HCT116 (cell line): ENCODE measurements around the gene NFIC. TPM values are rescaled to one million over a fixed set of nuclear protein-coding genes. Genes with fewer than 3 reads are reported as not detected.

ENCODE experiments used
- ATAC-seq: fragments of 200-7000 bp; cut with Tn5 transposase; 2 replicates; pipeline ENCODE4 v1.9.1; 2020; ENCODE audit warnings: mild to moderate bottlenecking, moderate library complexity
- BruUV-seq: library from RNA; stranded (reverse); fragments of 400-500 nt; replicated peaks from 2 replicates; lab custom pipeline; 2021; lab: Mats Ljungman, UMichigan
- CTCF ChIA-PET: fragments of 300-600 bp; sonication (Branson Sonifier 250); formaldehyde crosslinking; loops from one replicate; lab custom pipeline; 2021; ENCODE audit warnings: antibody characterized with exemption; lab: Charles Lee
- POLR2A ChIA-PET: fragments of 300-600, 350-600 bp; sonication (Branson Sonifier 250); formaldehyde crosslinking; loops from one replicate; lab custom pipeline; 2021; ENCODE audit warnings: antibody characterized with exemption; lab: Charles Lee
- RAD21 ChIA-PET, 2 experiments: fragments of 300-600 bp; sonication (Branson Sonifier 250); formaldehyde crosslinking; loops; one replicate each; lab custom pipeline; 2023; ENCODE audit warnings: low total read pairs in 2 of 2; ENCODE audit not compliant: uncharacterized antibody in 2 of 2, unreplicated experiment in 2 of 2, low non-redundant PET in 1 of 2; lab: Charles Lee
- DNase-seq: peaks from one replicate; pipeline ENCODE4 v3.0.0-alpha.2; 2010; ENCODE audit warnings: low read depth, low spot score
- H2AFZ ChIP-seq: fragments of 200-600 bp; shearing (Covaris generic), sonication (generic); 2 replicates; pipeline ENCODE4 v1.6.1; 2017; ENCODE audit warnings: low read depth, mixed run types, mixed read lengths, antibody characterized with exemption, low read length; ENCODE audit not compliant: poor library complexity, severe bottlenecking
- H3K27ac ChIP-seq: 2 replicates; pipeline ENCODE4 v1.5.1; 2012; ENCODE audit warnings: low read depth, low read length
- H3K27me3 ChIP-seq: fragments of 200-600 bp; sonication (generic); 2 replicates; pipeline ENCODE4 v1.6.1; 2016; ENCODE audit warnings: mixed run types, low read length, mixed read lengths; ENCODE audit not compliant: insufficient read depth
- H3K36me3 ChIP-seq, 2 experiments: fragments of 200-500 bp in 1 of 2; fragments of 200-600 bp in 1 of 2; sonication (Bioruptor generic) in 1 of 2; sonication (generic) in 1 of 2; 2 replicates each; pipeline versions ENCODE4 v1.5.1 to v1.6.1; 2014 to 2016; ENCODE audit warnings: low read length in 2 of 2, inconsistent platforms in 1 of 2, mixed read lengths in 1 of 2, mixed run types in 1 of 2; ENCODE audit not compliant: insufficient read depth in 2 of 2, control insufficient read depth in 1 of 2
- H3K4me1 ChIP-seq, 2 experiments: fragments of 200-600 bp in 1 of 2; sonication (generic) in 1 of 2; 2 replicates each; pipeline versions ENCODE4 v1.5.1 to v1.6.1; 2012 to 2017; ENCODE audit warnings: low read length in 2 of 2, inconsistent platforms in 1 of 2, mild to moderate bottlenecking in 1 of 2, mixed read lengths in 1 of 2, mixed run types in 1 of 2, moderate library complexity in 1 of 2; ENCODE audit not compliant: insufficient read depth in 2 of 2, control insufficient read depth in 1 of 2
- H3K4me2 ChIP-seq: fragments of 200-600 bp; sonication (generic); 2 replicates; pipeline ENCODE4 v1.6.1; 2017; ENCODE audit warnings: mixed run types, low read length, mixed read lengths
- H3K4me3 ChIP-seq, 2 experiments: fragments of 200-600 bp in 1 of 2; sonication (generic) in 1 of 2; replicated peaks in 1 of 2; 2 replicates each; pipeline ENCODE4 v1.5.1; 2011 to 2016; ENCODE audit warnings: low read length in 2 of 2, control low read depth in 1 of 2, low read depth in 1 of 2, mild to moderate bottlenecking in 1 of 2, mixed read lengths in 1 of 2, mixed run types in 1 of 2
- H3K79me2 ChIP-seq: fragments of 200-600 bp; sonication (generic); 2 replicates; pipeline ENCODE4 v1.6.1; 2017; ENCODE audit warnings: mild to moderate bottlenecking, mixed run types, low read length, moderate library complexity, mixed read lengths; ENCODE audit not compliant: insufficient read depth
- H3K9ac ChIP-seq: fragments of 200-600 bp; sonication (generic); 2 replicates; pipeline ENCODE4 v1.6.1; 2016; ENCODE audit warnings: low read length, mixed read lengths
- H3K9me2 ChIP-seq: fragments of 200-600 bp; sonication (generic), shearing (Covaris generic); 2 replicates; pipeline ENCODE4 v1.6.1; 2017; ENCODE audit warnings: mixed run types, mild to moderate bottlenecking, moderate library complexity; ENCODE audit not compliant: insufficient read depth
- H3K9me3 ChIP-seq, 2 experiments: fragments of 200-500 bp in 1 of 2; fragments of 200-600 bp in 1 of 2; sonication (Bioruptor generic) in 1 of 2; sonication (generic) in 1 of 2; 2 replicates each; pipeline ENCODE4 v1.6.1; 2014 to 2017; ENCODE audit warnings: low read length in 2 of 2, mixed read lengths in 2 of 2, inconsistent platforms in 1 of 2, low read depth in 1 of 2, mild to moderate bottlenecking in 1 of 2, mixed run types in 1 of 2, moderate library complexity in 1 of 2; ENCODE audit not compliant: control insufficient read depth in 1 of 2, insufficient read depth in 1 of 2
- H4K20me1 ChIP-seq: fragments of 200-600 bp; sonication (generic), shearing (Covaris generic); 2 replicates; pipeline ENCODE4 v1.6.1; 2017; ENCODE audit warnings: mixed run types, mild to moderate bottlenecking, moderate library complexity; ENCODE audit not compliant: insufficient read depth
- ATF3 ChIP-seq: IDR thresholded peaks from 2 replicates; pipeline ENCODE4 v1.6.1; 2012
- CTCF ChIP-seq, 3 experiments: fragments of 200-600 bp in 1 of 3; sonication (generic) in 1 of 3; IDR thresholded peaks in 2 of 3; conservative IDR thresholded peaks in 1 of 3; 2 replicates each; pipeline ENCODE4 v1.5.1; 2012 to 2017; ENCODE audit warnings: low read depth in 2 of 3, low read length in 2 of 3, antibody characterized with exemption in 1 of 3, borderline replicate concordance in 1 of 3, control low read depth in 1 of 3, mild to moderate bottlenecking in 1 of 3, mixed read lengths in 1 of 3, mixed run types in 1 of 3, moderate library complexity in 1 of 3; ENCODE audit not compliant: insufficient read depth in 1 of 3
- ELF1 ChIP-seq: IDR thresholded peaks from 2 replicates; pipeline ENCODE4 v1.6.1; 2012; ENCODE audit warnings: low read depth, borderline replicate concordance
- EZH2 ChIP-seq: fragments of 200-600 bp; sonication (generic); IDR thresholded peaks from 2 replicates; pipeline ENCODE4 v1.6.1; 2017; ENCODE audit warnings: antibody characterized with exemption, mixed run types
- EZH2phosphoT487 ChIP-seq: fragments of 200-600 bp; IDR thresholded peaks from 2 replicates; pipeline ENCODE4 v1.6.1; 2018; ENCODE audit warnings: antibody characterized with exemption, borderline replicate concordance
- FOSL1 ChIP-seq: IDR thresholded peaks from 2 replicates; pipeline ENCODE4 v1.6.1; 2012; ENCODE audit warnings: low read depth
- JUND ChIP-seq: IDR thresholded peaks from 2 replicates; pipeline ENCODE4 v1.6.1; 2012
- POLR2A ChIP-seq: IDR thresholded peaks from 2 replicates; pipeline ENCODE4 v1.7.0; 2011; ENCODE audit warnings: borderline replicate concordance; ENCODE audit not compliant: insufficient read depth, insufficient read length; ENCODE audit errors: extremely low read depth
- RAD21 ChIP-seq: IDR thresholded peaks from 2 replicates; pipeline ENCODE4 v1.6.1; 2012; ENCODE audit warnings: low read depth, mild to moderate bottlenecking
- SIN3A ChIP-seq: IDR thresholded peaks from 2 replicates; pipeline ENCODE4 v1.6.1; 2012; ENCODE audit warnings: low read depth
- SRF ChIP-seq: IDR thresholded peaks from 2 replicates; pipeline ENCODE4 v1.6.1; 2012; ENCODE audit warnings: low read depth
- TCF7L2 ChIP-seq: IDR thresholded peaks from 2 replicates; pipeline ENCODE4 v1.7.0; 2011; ENCODE audit warnings: borderline replicate concordance, inconsistent platforms; ENCODE audit not compliant: insufficient read depth, insufficient read length; ENCODE audit errors: extremely low read depth
- YY1 ChIP-seq: IDR thresholded peaks from 2 replicates; pipeline ENCODE4 v1.6.1; 2011; ENCODE audit warnings: low read length, low read depth, moderate library complexity, mild to moderate bottlenecking; ENCODE audit not compliant: insufficient replicate concordance; ENCODE audit errors: extremely low read depth
- ZNF274 ChIP-seq: fragments of 200-500 bp; sonication (Bioruptor generic); IDR thresholded peaks from 2 replicates; pipeline ENCODE4 v1.6.1; 2014; ENCODE audit warnings: mild to moderate bottlenecking, low read depth, low read length, inconsistent platforms
- intact Hi-C: fragments of 100-400 bp; cut with micrococcal nuclease; formaldehyde crosslinking; loops from 2 replicates; pipeline ENCODE4 v1.10.0; 2022
- total RNA-seq: library from RNA; stranded (reverse); gene quantifications from one replicate; pipeline ENCODE4 v1.2.1, GENCODE V29; 2021; ENCODE audit not compliant: unreplicated experiment
- TF ChIP-seq, protein P1 (sequence below): IDR thresholded peaks from 2 replicates; pipeline ENCODE4 v1.6.1; 2012

NFIC gene
- total RNA-seq, 1 experiment from 2014 or later = 116 TPM

DNA sequence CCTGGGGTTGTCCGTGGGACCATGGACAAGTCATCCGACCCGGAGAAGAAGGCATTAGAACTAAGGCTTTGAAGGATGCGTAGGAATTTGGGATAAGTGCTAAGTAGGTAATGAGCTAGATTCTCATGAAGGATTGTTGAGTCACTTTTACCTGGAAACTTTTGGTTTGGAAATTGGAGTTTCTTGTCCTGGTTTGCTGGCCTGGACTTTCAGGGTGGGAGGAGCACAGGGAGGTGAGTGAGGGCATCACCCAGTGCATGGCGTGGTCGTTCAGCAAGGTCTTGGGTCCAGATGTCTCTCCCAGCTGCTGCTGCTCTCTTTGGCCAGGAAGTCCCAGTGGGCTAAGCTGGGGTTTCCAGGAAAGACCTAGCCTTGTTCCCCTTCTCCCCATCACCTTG is 7.6 kb downstream of the NFIC start:
- intact Hi-C loops = no loop called here
- ChIA-PET CTCF (no interaction called here), RAD21 (no interaction called here), POLR2A (no interaction called here)
- no peak for TF ChIP-seq YY1
- TF ChIP-seq FOSL1 = no peak
- no peak for TF ChIP-seq ATF3
- no peak for TF ChIP-seq ELF1
- TF ChIP-seq ZNF274 = no peak
- no peak for TF ChIP-seq CTCF (IDR thresholded peaks at IDR 0.05 in 2 of 3, conservative IDR thresholded peaks at IDR 0.05 in 1 of 3; ENCODE audit: borderline replicate concordance in 1 of 3, insufficient read depth in 1 of 3, low read depth in 2 of 3, low read length in 2 of 3)
- TF ChIP-seq SIN3A = no peak
- TF ChIP-seq EZH2 = no peak
- TF ChIP-seq TCF7L2 = no peak
- TF ChIP-seq, protein P1, sequence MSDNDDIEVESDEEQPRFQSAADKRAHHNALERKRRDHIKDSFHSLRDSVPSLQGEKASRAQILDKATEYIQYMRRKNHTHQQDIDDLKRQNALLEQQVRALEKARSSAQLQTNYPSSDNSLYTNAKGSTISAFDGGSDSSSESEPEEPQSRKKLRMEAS = no peak
- no peak for TF ChIP-seq EZH2phosphoT487
- TF ChIP-seq POLR2A = no peak
- no peak for TF ChIP-seq JUND
- no peak for TF ChIP-seq SRF
- no peak for TF ChIP-seq RAD21
- Histone ChIP-seq H4K20me1 (no peaks in the 10 kb centered on the region; the same call in 1 of the 2 replicates), H3K79me2 (peaks cover 98% of the 10 kb centered on the region), H3K4me3 (no peak overlapping the region), H3K36me3 (no peaks in the 10 kb centered on the region; a peak in 1 of 4 replicates), H3K9me2 (no peaks in the 10 kb centered on the region), H3K4me2 (no peak overlapping the region), H3K27me3 (no peaks in the 10 kb centered on the region), H3K9ac (no peak overlapping the region), H3K27ac (no peak overlapping the region; the same call in 1 of the 2 replicates), H2AFZ (no peak overlapping the region), H3K4me1 (peaks cover 4 to 44% of the 10 kb centered on the region in 2 experiments; a peak in 3 of 4 replicates), H3K9me3 (no peaks in the 10 kb centered on the region)
- no TSS peak for BruUV-seq
- DNase-seq (no peak), ATAC-seq (no peak)
